ENCODE results near the gene EFR3B.

Gene EFR3B

DNA sequence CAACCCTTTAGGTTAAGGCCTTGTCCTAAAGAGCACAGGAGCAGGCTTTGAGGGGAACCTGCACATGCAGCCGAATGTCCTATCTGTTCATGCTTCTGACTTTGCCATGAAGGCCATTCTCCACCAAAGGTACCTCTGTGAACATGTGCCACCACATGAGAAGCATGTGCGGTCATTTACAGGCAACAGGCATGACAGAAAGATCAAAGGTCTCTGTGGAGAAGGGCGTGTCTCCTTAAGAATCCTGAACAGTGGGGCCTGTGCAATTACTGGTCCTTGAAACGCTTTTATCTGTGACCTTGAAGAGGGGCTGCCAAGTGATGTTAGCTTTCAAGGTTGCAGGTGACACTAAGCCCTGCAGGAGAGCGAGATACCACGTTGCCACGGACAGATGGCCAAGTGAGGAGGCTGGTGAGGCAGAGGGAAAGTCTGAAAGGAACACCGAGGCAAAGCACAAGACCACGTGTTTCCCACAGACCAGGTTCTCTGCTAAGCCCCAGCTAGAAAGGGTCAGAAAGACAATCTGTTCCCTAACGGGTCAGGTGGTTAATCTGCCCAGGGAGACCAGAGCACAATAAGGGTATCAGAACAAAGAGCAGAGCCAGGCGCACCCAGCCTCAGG is 146.0 kb downstream of the EFR3B start:
- H3K4me1 ChIP-seq (ENCODE audit: control extremely low read depth in 1 of 4, control insufficient read depth in 4 of 4, insufficient read depth in 4 of 4, low read length in 3 of 4), result no peaks in the 10 kb centered on the region
- H3K27ac ChIP-seq (ENCODE audit: insufficient read depth in 1 of 2, low read depth in 1 of 2, low read length in 2 of 2, poor library complexity in 1 of 2, severe bottlenecking in 2 of 2), result no peak overlapping the region
- no peaks in the 10 kb centered on the region for H3K27me3 ChIP-seq (replicated peaks in 2 of 5; ENCODE audit: control insufficient read depth in 4 of 5, insufficient read depth in 5 of 5, low read length in 4 of 5)
- ChIA-PET CTCF (interaction anchor here (1.6 to 2.1 kb wide), 2 partner anchors 8 to 21 kb away, joined by 3 to 8 read pairs; no protein-coding TSS in a partner anchor), POLR2A (no interaction called here)
- no peak for DNase-seq
- H3K9me3 ChIP-seq (ENCODE audit: control extremely low read depth in 1 of 5, control insufficient read depth in 4 of 5, insufficient read depth in 2 of 5, low read depth in 1 of 5, low read length in 4 of 5), result no peaks in the 10 kb centered on the region
- H3K4me3 ChIP-seq (ENCODE audit: control insufficient read depth in 1 of 7, extremely low read depth in 1 of 7, insufficient read depth in 4 of 7, low read depth in 2 of 7, low read length in 6 of 7), result no peak overlapping the region
- WGBS (ENCODE audit: insufficient coverage), result 93% methylated on average over 8 of the region's 11 CpGs
- H3K36me3 ChIP-seq (ENCODE audit: control insufficient read depth in 4 of 4, insufficient read depth in 4 of 4, low read length in 3 of 4), result no peaks in the 10 kb centered on the region

DNA sequence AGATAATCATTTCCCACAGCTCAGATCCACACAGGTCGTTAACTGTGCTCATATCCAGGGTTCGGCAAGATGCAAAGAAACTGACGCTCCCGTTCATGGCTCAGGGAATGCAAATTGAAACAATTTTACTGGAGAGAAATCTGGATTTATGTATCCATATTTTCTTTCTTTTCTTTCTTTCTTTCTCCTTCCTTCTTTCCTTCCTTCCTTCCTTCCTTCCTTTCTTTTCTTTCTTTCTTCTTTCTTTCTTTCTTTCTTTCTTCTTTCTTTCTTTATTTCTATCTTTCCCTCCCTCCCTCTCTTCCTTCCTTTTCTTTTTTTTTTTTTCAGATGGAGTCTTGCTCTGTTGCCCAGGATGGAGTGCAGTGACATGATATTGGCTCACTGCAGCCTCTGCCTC is 146.5 kb downstream of the EFR3B start:
- CTCF ChIA-PET, result interaction anchor here (1.6 to 2.1 kb wide), 2 partner anchors 8 to 22 kb away, joined by 3 to 8 read pairs; no protein-coding TSS in a partner anchor
- no peaks in the 10 kb centered on the region for H3K9me3 ChIP-seq (ENCODE audit: control extremely low read depth in 1 of 5, control insufficient read depth in 4 of 5, insufficient read depth in 2 of 5, low read depth in 1 of 5, low read length in 4 of 5)
- no peak overlapping the region for H3K27ac ChIP-seq (ENCODE audit: insufficient read depth in 1 of 2, low read depth in 1 of 2, low read length in 2 of 2, poor library complexity in 1 of 2, severe bottlenecking in 2 of 2)
- no peak overlapping the region for H3K4me3 ChIP-seq (ENCODE audit: control insufficient read depth in 1 of 7, extremely low read depth in 1 of 7, insufficient read depth in 4 of 7, low read depth in 2 of 7, low read length in 6 of 7)
- H3K36me3 ChIP-seq (ENCODE audit: control insufficient read depth in 4 of 4, insufficient read depth in 4 of 4, low read length in 3 of 4), result no peaks in the 10 kb centered on the region
- no peaks in the 10 kb centered on the region for H3K4me1 ChIP-seq (ENCODE audit: control extremely low read depth in 1 of 4, control insufficient read depth in 4 of 4, insufficient read depth in 4 of 4, low read length in 3 of 4)
- DNase-seq, result no peak
- POLR2A ChIA-PET, result no interaction called here
- WGBS (ENCODE audit: insufficient coverage), result 97% methylated on average over 4 of the region's 4 CpGs
- H3K27me3 ChIP-seq (replicated peaks in 2 of 5; ENCODE audit: control insufficient read depth in 4 of 5, insufficient read depth in 5 of 5, low read length in 4 of 5), result no peaks in the 10 kb centered on the region

DNA sequence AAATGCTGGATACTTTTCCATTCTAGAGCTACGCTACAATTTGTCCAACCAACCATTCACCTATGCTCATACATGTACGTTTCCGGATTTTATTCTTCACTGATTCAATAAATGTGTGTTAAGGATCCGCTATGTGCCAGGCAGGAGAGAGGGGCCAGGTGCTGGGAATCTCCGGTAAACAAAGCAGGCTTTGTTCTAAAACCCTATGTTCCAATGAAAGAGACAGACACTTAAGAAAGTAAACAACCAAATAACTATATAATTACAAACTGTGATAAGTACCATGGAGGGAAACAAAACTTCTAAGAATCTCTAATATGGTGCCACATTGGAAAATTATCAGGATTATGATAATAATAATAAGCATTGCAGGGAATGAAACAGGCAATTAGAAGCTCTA is 148.7 kb downstream of the EFR3B start:
- ChIA-PET POLR2A (no interaction called here), CTCF (interaction anchor here (1.1 to 1.4 kb wide), 2 partner anchors 21 to 24 kb away, joined by 3 to 4 read pairs; no protein-coding TSS in a partner anchor)
- H3K27me3 ChIP-seq (replicated peaks in 2 of 5; ENCODE audit: control insufficient read depth in 4 of 5, insufficient read depth in 5 of 5, low read length in 4 of 5), result no peaks in the 10 kb centered on the region
- no peak overlapping the region for H3K4me3 ChIP-seq (ENCODE audit: control insufficient read depth in 1 of 7, extremely low read depth in 1 of 7, insufficient read depth in 4 of 7, low read depth in 2 of 7, low read length in 6 of 7)
- 95% methylated on average over 4 of the region's 5 CpGs for WGBS (ENCODE audit: insufficient coverage)
- no peaks in the 10 kb centered on the region for H3K9me3 ChIP-seq (ENCODE audit: control extremely low read depth in 1 of 5, control insufficient read depth in 4 of 5, insufficient read depth in 2 of 5, low read depth in 1 of 5, low read length in 4 of 5)
- no peak for DNase-seq
- no peaks in the 10 kb centered on the region for H3K4me1 ChIP-seq (ENCODE audit: control extremely low read depth in 1 of 4, control insufficient read depth in 4 of 4, insufficient read depth in 4 of 4, low read length in 3 of 4)
- H3K36me3 ChIP-seq (ENCODE audit: control insufficient read depth in 4 of 4, insufficient read depth in 4 of 4, low read length in 3 of 4), result no peaks in the 10 kb centered on the region
- H3K27ac ChIP-seq (ENCODE audit: insufficient read depth in 1 of 2, low read depth in 1 of 2, low read length in 2 of 2, poor library complexity in 1 of 2, severe bottlenecking in 2 of 2), result no peak overlapping the region

DNA sequence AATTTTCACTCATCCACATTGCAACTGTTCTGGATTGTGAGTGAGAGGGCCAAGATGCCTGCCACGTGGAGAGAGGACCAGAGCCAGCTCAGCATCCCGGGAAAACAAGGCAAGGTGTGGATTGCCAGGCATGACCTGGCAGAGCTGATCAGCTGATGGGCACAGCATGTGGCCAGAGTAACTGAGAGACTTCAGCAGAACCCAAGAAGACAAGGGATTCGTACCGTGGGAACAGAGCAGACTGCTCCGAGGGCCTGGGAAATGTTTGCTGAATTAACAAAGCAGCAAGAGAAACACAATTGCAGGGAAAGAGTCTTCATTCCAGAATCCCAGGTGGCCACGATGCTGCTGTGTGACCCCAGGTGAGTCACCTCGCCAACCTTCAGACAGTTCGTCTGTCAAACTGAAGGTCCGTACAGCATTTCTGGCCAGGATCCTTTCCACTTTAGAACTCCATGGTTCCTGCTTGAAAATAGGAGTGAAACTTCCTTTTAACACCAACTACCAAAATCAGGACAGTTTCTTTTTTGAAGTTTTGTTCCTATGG is 152.8 kb downstream of the EFR3B start:
- Histone ChIP-seq H3K4me3 (ENCODE audit: control insufficient read depth in 1 of 7, extremely low read depth in 1 of 7, insufficient read depth in 4 of 7, low read depth in 2 of 7, low read length in 6 of 7) (no peak overlapping the region), H3K27me3 (replicated peaks in 2 of 5; ENCODE audit: control insufficient read depth in 4 of 5, insufficient read depth in 5 of 5, low read length in 4 of 5) (no peaks in the 10 kb centered on the region), H3K4me1 (ENCODE audit: control extremely low read depth in 1 of 4, control insufficient read depth in 4 of 4, insufficient read depth in 4 of 4, low read length in 3 of 4) (peaks cover 0 to 14% (median 11%) of the 10 kb centered on the region in 4 experiments), H3K36me3 (ENCODE audit: control insufficient read depth in 4 of 4, insufficient read depth in 4 of 4, low read length in 3 of 4) (no peaks in the 10 kb centered on the region), H3K9me3 (ENCODE audit: control extremely low read depth in 1 of 5, control insufficient read depth in 4 of 5, insufficient read depth in 2 of 5, low read depth in 1 of 5, low read length in 4 of 5) (no peaks in the 10 kb centered on the region), H3K27ac (ENCODE audit: insufficient read depth in 1 of 2, low read depth in 1 of 2, low read length in 2 of 2, poor library complexity in 1 of 2, severe bottlenecking in 2 of 2) (no peak overlapping the region)
- ChIA-PET CTCF (interaction anchor here (1.2 to 4.5 kb wide), 12 partner anchors 10 to 219 kb away, joined by 3 to 55 read pairs (median 4); partner anchors contain the start of gene POMC), POLR2A (interaction anchor here (0.8 kb wide), 1 partner anchor 21 kb away, joined by 3 read pairs; no protein-coding TSS in a partner anchor)
- over 99% methylated on average over 9 of the region's 9 CpGs for WGBS (ENCODE audit: insufficient coverage)
- no peak for DNase-seq

DNA sequence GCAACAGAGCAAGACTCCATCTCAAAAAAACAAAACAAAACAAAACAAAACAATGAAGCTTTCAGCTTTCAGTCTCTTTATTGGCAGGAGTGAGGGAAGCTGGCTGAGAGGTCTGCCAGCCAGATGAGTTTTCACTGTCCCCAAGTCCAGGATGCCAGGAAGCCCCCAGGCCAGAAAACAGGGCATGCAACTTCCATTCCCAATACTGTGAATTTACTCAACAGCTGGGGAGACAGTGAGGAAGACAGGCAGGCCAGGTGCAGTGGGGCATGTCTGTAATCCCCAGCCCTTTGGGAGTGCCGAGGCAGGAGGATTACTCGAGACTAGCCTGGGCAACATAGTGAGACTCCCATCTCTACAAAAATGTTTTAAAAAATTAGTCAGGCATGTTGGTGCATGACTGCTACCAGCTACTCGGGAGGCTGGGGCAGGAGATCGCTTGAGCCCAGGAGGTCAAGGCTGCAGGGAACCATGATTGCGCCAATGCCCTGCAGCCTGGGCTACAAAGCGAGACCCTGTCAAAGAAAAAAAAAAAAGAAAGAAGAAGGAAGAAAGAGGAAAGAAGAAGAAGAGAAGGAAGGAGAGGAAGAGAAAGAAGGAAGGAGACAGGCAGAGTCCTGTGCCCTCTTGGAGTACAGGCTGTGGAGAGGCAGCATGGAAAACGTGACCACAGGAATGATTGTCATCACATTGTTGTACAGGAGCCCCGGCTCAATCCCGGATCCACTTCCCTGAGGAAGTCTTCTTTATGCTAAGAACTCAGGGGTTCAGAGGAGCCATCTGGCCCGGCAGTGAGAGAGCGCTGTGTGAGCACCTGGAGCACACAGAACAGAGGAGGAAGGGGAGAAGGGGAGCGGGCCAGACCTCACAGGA is 155.7 kb downstream of the EFR3B start:
- POLR2A ChIA-PET, result no interaction called here
- CTCF ChIA-PET, result interaction anchor here (0.7 to 4.5 kb wide), 12 partner anchors 9 to 298 kb away, joined by 3 to 55 read pairs (median 6); partner anchors contain the start of gene POMC

DNA sequence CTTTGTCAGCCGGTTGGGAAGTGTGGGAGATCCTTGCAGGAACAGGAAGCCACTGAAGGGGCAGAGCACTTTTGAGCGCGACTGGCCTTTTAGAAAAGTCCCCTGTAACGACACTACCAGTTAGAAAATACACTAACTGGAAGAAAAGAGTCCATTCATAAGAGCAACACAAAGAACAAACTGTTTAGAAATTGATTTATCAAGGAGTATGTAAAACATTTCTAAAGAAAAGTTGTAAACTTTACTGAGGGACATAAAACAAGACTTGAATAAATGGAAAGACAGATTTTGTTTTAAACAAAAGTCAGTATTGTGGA is 156.3 kb downstream of the EFR3B start:
- POLR2A ChIA-PET, result no interaction called here
- Histone ChIP-seq H3K27ac (ENCODE audit: insufficient read depth in 1 of 2, low read depth in 1 of 2, low read length in 2 of 2, poor library complexity in 1 of 2, severe bottlenecking in 2 of 2) (no peak overlapping the region), H3K9me3 (ENCODE audit: control extremely low read depth in 1 of 5, control insufficient read depth in 4 of 5, insufficient read depth in 2 of 5, low read depth in 1 of 5, low read length in 4 of 5) (no peaks in the 10 kb centered on the region), H3K36me3 (ENCODE audit: control insufficient read depth in 4 of 4, insufficient read depth in 4 of 4, low read length in 3 of 4) (no peaks in the 10 kb centered on the region), H3K4me3 (ENCODE audit: control insufficient read depth in 1 of 7, extremely low read depth in 1 of 7, insufficient read depth in 4 of 7, low read depth in 2 of 7, low read length in 6 of 7) (no peak overlapping the region), H3K4me1 (ENCODE audit: control extremely low read depth in 1 of 4, control insufficient read depth in 4 of 4, insufficient read depth in 4 of 4, low read length in 3 of 4) (peaks cover 0 to 26% (median 17%) of the 10 kb centered on the region in 4 experiments), H3K27me3 (replicated peaks in 2 of 5; ENCODE audit: control insufficient read depth in 4 of 5, insufficient read depth in 5 of 5, low read length in 4 of 5) (no peaks in the 10 kb centered on the region)
- WGBS (ENCODE audit: insufficient coverage), result 11% methylated on average over 3 of the region's 4 CpGs
- DNase-seq, result no peak
- CTCF ChIA-PET, result interaction anchor here (3.3 to 4.5 kb wide), 3 partner anchors 8 to 223 kb away, joined by 20 to 55 read pairs (median 23); no protein-coding TSS in a partner anchor

More for the DNA sequence above, 155.7 kb downstream of the EFR3B start:
- no peaks in the 10 kb centered on the region for H3K36me3 ChIP-seq (ENCODE audit: control insufficient read depth in 4 of 4, insufficient read depth in 4 of 4, low read length in 3 of 4)
- DNase-seq, result no peak
- H3K4me3 ChIP-seq (ENCODE audit: control insufficient read depth in 1 of 7, extremely low read depth in 1 of 7, insufficient read depth in 4 of 7, low read depth in 2 of 7, low read length in 6 of 7), result no peak overlapping the region
- WGBS (ENCODE audit: insufficient coverage), result 63% methylated on average over 10 of the region's 12 CpGs
- H3K27me3 ChIP-seq (replicated peaks in 2 of 5; ENCODE audit: control insufficient read depth in 4 of 5, insufficient read depth in 5 of 5, low read length in 4 of 5), result no peaks in the 10 kb centered on the region
- H3K9me3 ChIP-seq (ENCODE audit: control extremely low read depth in 1 of 5, control insufficient read depth in 4 of 5, insufficient read depth in 2 of 5, low read depth in 1 of 5, low read length in 4 of 5), result no peaks in the 10 kb centered on the region
- H3K4me1 ChIP-seq (ENCODE audit: control extremely low read depth in 1 of 4, control insufficient read depth in 4 of 4, insufficient read depth in 4 of 4, low read length in 3 of 4), result peaks cover 0 to 22% (median 17%) of the 10 kb centered on the region in 4 experiments
- no peak overlapping the region for H3K27ac ChIP-seq (ENCODE audit: insufficient read depth in 1 of 2, low read depth in 1 of 2, low read length in 2 of 2, poor library complexity in 1 of 2, severe bottlenecking in 2 of 2)
